OCI-LY7 (cell line): Measurements from ENCODE around the gene OR4D9. TPM values are rescaled to one million over a fixed set of nuclear protein-coding genes. Genes with fewer than 3 reads are reported as not detected.

Source experiments
- BruUV-seq: library from RNA; stranded (reverse); fragments of 400-500 nt; replicated peaks from 2 replicates; lab custom pipeline; 2021; lab: Mats Ljungman, UMichigan
- CTCF ChIA-PET: fragments of 300-600 bp; sonication (Branson Sonifier 250); formaldehyde crosslinking; loops from one replicate; lab custom pipeline; 2022; ENCODE audit warnings: antibody characterized with exemption; ENCODE audit not compliant: unreplicated experiment; lab: Charles Lee
- POLR2A ChIA-PET: fragments of 300-600 bp; sonication (Branson Sonifier 250); formaldehyde crosslinking; loops from one replicate; lab custom pipeline; 2022; ENCODE audit warnings: antibody characterized with exemption; lab: Charles Lee
- DNase-seq: peaks from one replicate; pipeline ENCODE4 v3.0.0-alpha.2; 2015; ENCODE audit warnings: low spot score
- H2AFZ ChIP-seq: fragments of 200-600 bp; sonication (generic), shearing (Covaris generic); 2 replicates; pipeline ENCODE4 v1.6.1; 2014; ENCODE audit warnings: mild to moderate bottlenecking, antibody characterized with exemption, low read length, moderate library complexity
- H3K27ac ChIP-seq: fragments of 200-600 bp; sonication (generic); 2 replicates; pipeline ENCODE4 v1.5.1; 2014; ENCODE audit warnings: mixed run types, low read depth, mild to moderate bottlenecking, moderate library complexity, low read length, inconsistent platforms; ENCODE audit not compliant: poor library complexity, severe bottlenecking
- H3K36me3 ChIP-seq: fragments of 200-600 bp; sonication (generic); 2 replicates; pipeline ENCODE4 v1.6.1; 2014; ENCODE audit warnings: mild to moderate bottlenecking, antibody characterized with exemption, low read length, moderate library complexity, mixed read lengths; ENCODE audit not compliant: insufficient read depth
- H3K4me1 ChIP-seq: fragments of 200-600 bp; sonication (generic); 2 replicates; pipeline ENCODE4 v1.5.1; 2014; ENCODE audit warnings: mild to moderate bottlenecking, low read length; ENCODE audit not compliant: insufficient read depth, poor library complexity, severe bottlenecking
- H3K4me2 ChIP-seq: fragments of 200-600 bp; sonication (generic); 2 replicates; pipeline ENCODE4 v1.6.1; 2014; ENCODE audit warnings: mild to moderate bottlenecking, low read length
- H3K4me3 ChIP-seq: fragments of 200-600 bp; sonication (generic); 2 replicates; pipeline ENCODE4 v1.5.1; 2014; ENCODE audit warnings: mild to moderate bottlenecking, low read depth, low read length; ENCODE audit not compliant: poor library complexity, severe bottlenecking
- H3K79me2 ChIP-seq: fragments of 200-600 bp; sonication (generic); 2 replicates; pipeline ENCODE4 v1.6.1; 2016; ENCODE audit warnings: low read depth, mild to moderate bottlenecking, low read length, moderate library complexity, mixed read lengths; ENCODE audit not compliant: insufficient read depth
- H3K9me2 ChIP-seq: fragments of 200-600 bp; sonication (generic); 2 replicates; pipeline ENCODE4 v1.6.1; 2016; ENCODE audit warnings: mild to moderate bottlenecking, low read length, mixed read lengths; ENCODE audit not compliant: insufficient read depth
- H3K9me3 ChIP-seq: fragments of 200-600 bp; sonication (generic); 2 replicates; pipeline ENCODE4 v1.6.1; 2014; ENCODE audit warnings: mild to moderate bottlenecking, mixed run types, low read length, mixed read lengths
- H4K20me1 ChIP-seq: fragments of 200-600 bp; sonication (generic); 2 replicates; pipeline ENCODE4 v1.6.1; 2014; ENCODE audit warnings: mild to moderate bottlenecking, antibody characterized with exemption, low read length, moderate library complexity, mixed read lengths; ENCODE audit not compliant: insufficient read depth
- CTCF ChIP-seq: fragments of 200-600 bp; sonication (generic); conservative IDR thresholded peaks from 2 replicates; pipeline ENCODE4 v1.5.1; 2014; ENCODE audit warnings: mild to moderate bottlenecking, antibody characterized with exemption, low read length, moderate library complexity, mixed read lengths
- EZH2phosphoT487 ChIP-seq: fragments of 200-600 bp; sonication (generic); IDR thresholded peaks from 2 replicates; pipeline ENCODE4 v1.6.1; 2018; ENCODE audit warnings: low read depth, borderline replicate concordance, mild to moderate bottlenecking, mixed run types, antibody characterized with exemption, low read length, moderate library complexity, mixed read lengths
- intact Hi-C: fragments of 100-400 bp; cut with micrococcal nuclease; formaldehyde crosslinking; loops from one replicate; pipeline ENCODE4 v1.10.0; 2022; ENCODE audit not compliant: unreplicated experiment
- total RNA-seq, 2 experiments: library from RNA; depleted of rRNA in 1 of 2; stranded (reverse); fragments of >200 nt in 1 of 2; shearing (Covaris generic) in 1 of 2; gene quantifications; 2 replicates each; pipeline ENCODE4 v1.2.3, GENCODE V29; 2014 to 2022

OR4D9 gene
- total RNA-seq, 2 experiments from 2014 or later = not detected

GRCh38 chr11:59552844-59553243, 41.5 kb downstream of the OR4D9 start:
- BruUV-seq = no TSS peak
- intact Hi-C loops = loop anchor here (5.0 kb wide), 2 partner anchors 259 to 281 kb away; partner anchors contain the start of gene MRPL16
- Histone ChIP-seq H4K20me1 (no peaks in the 10 kb centered on the region), H3K9me3 (no peaks in the 10 kb centered on the region), H3K27ac (no peak overlapping the region), H3K36me3 (no peaks in the 10 kb centered on the region), H3K4me2 (no peak overlapping the region), H2AFZ (no peak overlapping the region), H3K4me3 (no peak overlapping the region), H3K79me2 (no peaks in the 10 kb centered on the region), H3K9me2 (no peaks in the 10 kb centered on the region), H3K4me1 (peaks cover 42% of the 10 kb centered on the region)
- no peak for DNase-seq
- ChIA-PET POLR2A (interaction anchor here (0.6 to 0.7 kb wide), 2 partner anchors 97 to 258 kb away, joined by 3 read pairs; no protein-coding TSS in a partner anchor), CTCF (no interaction called here)
- TF ChIP-seq CTCF = no peak
- TF ChIP-seq EZH2phosphoT487 = no peak

GRCh38 chr11:59553323-59553722, 42.0 kb downstream of the OR4D9 start:
- Histone ChIP-seq H3K4me2 (no peak overlapping the region), H3K36me3 (no peaks in the 10 kb centered on the region), H3K4me1 (peaks cover 47% of the 10 kb centered on the region), H4K20me1 (no peaks in the 10 kb centered on the region), H3K4me3 (no peak overlapping the region), H3K9me2 (no peaks in the 10 kb centered on the region), H3K27ac (no peak overlapping the region), H3K79me2 (no peaks in the 10 kb centered on the region), H3K9me3 (no peaks in the 10 kb centered on the region), H2AFZ (no peak overlapping the region)
- intact Hi-C loops = loop anchor here (5.0 kb wide), 2 partner anchors 259 to 281 kb away; partner anchors contain the start of gene MRPL16
- POLR2A ChIA-PET = no interaction called here
- TF ChIP-seq CTCF (no peak), EZH2phosphoT487 (no peak)
- no peak for DNase-seq
- BruUV-seq = no TSS peak
- CTCF ChIA-PET = no interaction called here

DNA sequence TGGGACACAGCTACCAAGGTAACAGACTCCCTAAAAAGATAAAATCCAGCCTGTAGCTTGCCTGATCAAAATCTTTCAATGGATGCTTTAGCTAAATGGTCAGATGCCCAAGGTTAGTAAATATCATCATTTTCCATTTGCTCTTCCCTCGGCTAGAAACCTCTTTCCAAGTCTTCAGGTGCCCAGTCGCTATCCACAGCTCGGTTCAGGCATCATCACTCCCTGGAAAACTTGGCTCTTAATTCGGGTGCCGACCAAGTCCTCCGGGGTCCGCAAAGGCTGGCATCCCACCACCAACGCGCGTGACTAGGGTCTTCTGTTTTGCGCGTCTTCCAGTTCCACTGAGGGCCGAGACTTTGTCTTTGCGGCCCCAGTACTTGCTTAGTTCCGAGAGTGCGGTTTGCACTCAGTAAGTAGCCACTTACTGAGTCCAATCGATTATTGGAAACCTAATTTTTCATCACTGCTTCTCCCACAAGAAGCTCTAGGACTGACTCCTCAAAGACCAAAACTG, 44.3 kb downstream of the OR4D9 start:
- Histone ChIP-seq H3K36me3 (no peaks in the 10 kb centered on the region), H3K9me3 (no peaks in the 10 kb centered on the region), H3K4me1 (peaks cover 37% of the 10 kb centered on the region), H3K4me2 (peak overlapping the region; percentile 73), H2AFZ (no peak overlapping the region), H3K79me2 (no peaks in the 10 kb centered on the region), H4K20me1 (no peaks in the 10 kb centered on the region), H3K27ac (no peak overlapping the region), H3K4me3 (peak overlapping the region; percentile 36), H3K9me2 (no peaks in the 10 kb centered on the region)
- no TSS peak for BruUV-seq
- ChIA-PET CTCF (no interaction called here), POLR2A (interaction anchor here (0.8 kb wide), 1 partner anchor 61 kb away, joined by 4 read pairs; no protein-coding TSS in a partner anchor)
- TF ChIP-seq EZH2phosphoT487 (no peak), CTCF (no peak)
- no peak for DNase-seq
- intact Hi-C loops = no loop called here
